ENCODE measurements around the gene TBCEL.

TBCEL gene

GRCh38 chr11:121038648-121039409, 14.9 kb downstream of the TBCEL start:
- Histone ChIP-seq H3K27me3 (ENCODE audit: insufficient read depth, poor library complexity, severe bottlenecking) (no peaks in the 10 kb centered on the region), H3K27ac (ENCODE audit: poor library complexity, severe bottlenecking) (no peak overlapping the region), H3K36me3 (ENCODE audit: low read depth) (peaks cover 5% of the 10 kb centered on the region; the same call in 1 of the 2 replicates), H3K4me1 (ENCODE audit: insufficient read depth, poor library complexity, severe bottlenecking) (no peaks in the 10 kb centered on the region), H3K4me3 (ENCODE audit: severe bottlenecking) (no peak overlapping the region), H3K9me3 (ENCODE audit: severe bottlenecking) (no peaks in the 10 kb centered on the region)
- no peak for TF ChIP-seq CTCF (IDR thresholded peaks at IDR 0.05; ENCODE audit: poor library complexity, severe bottlenecking)
- no peak for DNase-seq (ENCODE audit: low spot score)
- ATAC-seq (ENCODE audit: low read depth): no peak

- no peak overlapping the region for H3K4me3 ChIP-seq (ENCODE audit: severe bottlenecking)
- H3K36me3 ChIP-seq (ENCODE audit: low read depth): peaks cover 5% of the 10 kb centered on the region; the same call in 1 of the 2 replicates
- TF ChIP-seq CTCF (IDR thresholded peaks at IDR 0.05; ENCODE audit: poor library complexity, severe bottlenecking): no peak
- DNase-seq (ENCODE audit: low spot score) (no peak), ATAC-seq (ENCODE audit: low read depth) (no peak)
- H3K9me3 ChIP-seq (ENCODE audit: severe bottlenecking): no peaks in the 10 kb centered on the region
- H3K27me3 ChIP-seq (ENCODE audit: insufficient read depth, poor library complexity, severe bottlenecking): no peaks in the 10 kb centered on the region
- no peak overlapping the region for H3K27ac ChIP-seq (ENCODE audit: poor library complexity, severe bottlenecking)
- no peaks in the 10 kb centered on the region for H3K4me1 ChIP-seq (ENCODE audit: insufficient read depth, poor library complexity, severe bottlenecking)
These were observed 16.2 kb downstream of the TBCEL start for GRCh38 chr11:121039971-121040613.

GRCh38 chr11:121040614-121041002, 16.7 kb downstream of the TBCEL start:
- no peak for DNase-seq (ENCODE audit: low spot score)
- H3K4me1 ChIP-seq (ENCODE audit: insufficient read depth, poor library complexity, severe bottlenecking): no peaks in the 10 kb centered on the region
- H3K36me3 ChIP-seq (ENCODE audit: low read depth): peaks cover 6% of the 10 kb centered on the region; the same call in 1 of the 2 replicates
- no peak for TF ChIP-seq CTCF (IDR thresholded peaks at IDR 0.05; ENCODE audit: poor library complexity, severe bottlenecking)
- H3K27me3 ChIP-seq (ENCODE audit: insufficient read depth, poor library complexity, severe bottlenecking): no peaks in the 10 kb centered on the region
- no peak overlapping the region for H3K27ac ChIP-seq (ENCODE audit: poor library complexity, severe bottlenecking)
- H3K9me3 ChIP-seq (ENCODE audit: severe bottlenecking): no peaks in the 10 kb centered on the region
- no peak overlapping the region for H3K4me3 ChIP-seq (ENCODE audit: severe bottlenecking)
- no peak for ATAC-seq (ENCODE audit: low read depth)

GRCh38 chr11:121041072-121041471, 17.2 kb downstream of the TBCEL start:
- Histone ChIP-seq H3K4me3 (ENCODE audit: severe bottlenecking) (no peak overlapping the region), H3K4me1 (ENCODE audit: insufficient read depth, poor library complexity, severe bottlenecking) (no peaks in the 10 kb centered on the region), H3K9me3 (ENCODE audit: severe bottlenecking) (no peaks in the 10 kb centered on the region), H3K27ac (ENCODE audit: poor library complexity, severe bottlenecking) (no peak overlapping the region), H3K36me3 (ENCODE audit: low read depth) (peaks cover 10% of the 10 kb centered on the region; the same call in 1 of the 2 replicates), H3K27me3 (ENCODE audit: insufficient read depth, poor library complexity, severe bottlenecking) (no peaks in the 10 kb centered on the region)
- ATAC-seq (ENCODE audit: low read depth) (no peak), DNase-seq (ENCODE audit: low spot score) (no peak)
- no peak for TF ChIP-seq CTCF (IDR thresholded peaks at IDR 0.05; ENCODE audit: poor library complexity, severe bottlenecking)

GRCh38 chr11:121042296-121042695, 18.4 kb downstream of the TBCEL start:
- DNase-seq (ENCODE audit: low spot score): no peak
- H3K27ac ChIP-seq (ENCODE audit: poor library complexity, severe bottlenecking): no peak overlapping the region

More at GRCh38 chr11:121042296-121042695, 18.4 kb downstream of the TBCEL start:
- H3K27me3 ChIP-seq (ENCODE audit: insufficient read depth, poor library complexity, severe bottlenecking): no peaks in the 10 kb centered on the region
- H3K4me1 ChIP-seq (ENCODE audit: insufficient read depth, poor library complexity, severe bottlenecking): no peaks in the 10 kb centered on the region
- no peaks in the 10 kb centered on the region for H3K9me3 ChIP-seq (ENCODE audit: severe bottlenecking)
- peaks cover 17% of the 10 kb centered on the region for H3K36me3 ChIP-seq (ENCODE audit: low read depth)
- H3K4me3 ChIP-seq (ENCODE audit: severe bottlenecking): no peak overlapping the region
- no peak for TF ChIP-seq CTCF (IDR thresholded peaks at IDR 0.05; ENCODE audit: poor library complexity, severe bottlenecking)
- ATAC-seq (ENCODE audit: low read depth): no peak

Data from RWPE2 (cell line).